NCI-H69 (cell line): ENCODE measurements around the gene COMMD1.

Experiments used
- DNase-seq: peaks from one replicate; lab custom pipeline; 2025; lab: John Stamatoyannopoulos, UW

Gene COMMD1

GRCh38 chr2:62181843-62182242 lies 276.4 kb downstream of the COMMD1 start:
- peak; percentile 50 for DNase-seq

- no peak for DNase-seq
Observed at GRCh38 chr2:62184512-62185230, 279.2 kb downstream of the COMMD1 start.
